Hepatocyte (in vitro differentiated cells): Measurements from ENCODE around the gene SPATA6L. TPM values are rescaled to one million over a fixed set of nuclear protein-coding genes. Genes with fewer than 3 reads are reported as not detected.
A peak's percentile ranks its signal among the peaks of the same experiment; 100 is the strongest.

Experiments used
- DNase-seq: peaks from one replicate; pipeline ENCODE4 v3.0.0-alpha.2; 2016; ENCODE audit warnings: low spot score
- H2AFZ ChIP-seq: fragments of 200-600 bp; sonication (generic); 2 replicates; pipeline ENCODE4 v1.6.0; 2016; ENCODE audit warnings: antibody characterized with exemption, mild to moderate bottlenecking
- H3K27ac ChIP-seq: fragments of 200-600 bp; sonication (generic); 2 replicates; pipeline ENCODE4 v1.5.1; 2016; ENCODE audit warnings: mild to moderate bottlenecking
- H3K27me3 ChIP-seq: fragments of 200-600 bp; sonication (generic); 2 replicates; pipeline ENCODE4 v1.6.1; 2016
- H3K36me3 ChIP-seq: fragments of 200-600 bp; sonication (generic); replicated peaks from 2 replicates; pipeline ENCODE4 v1.5.1; 2016; ENCODE audit warnings: low read depth; ENCODE audit not compliant: insufficient read depth
- H3K4me1 ChIP-seq: fragments of 200-600 bp; sonication (generic); 2 replicates; pipeline ENCODE4 v1.5.1; 2016; ENCODE audit warnings: mild to moderate bottlenecking, moderate library complexity; ENCODE audit not compliant: insufficient read depth
- H3K4me2 ChIP-seq: fragments of 200-600 bp; sonication (generic); 2 replicates; pipeline ENCODE4 v1.6.0; 2016
- H3K4me3 ChIP-seq: fragments of 200-600 bp; sonication (generic); 2 replicates; pipeline ENCODE4 v1.5.1; 2016; ENCODE audit warnings: mild to moderate bottlenecking
- H3K79me2 ChIP-seq: fragments of 200-600 bp; sonication (generic); 2 replicates; pipeline ENCODE4 v1.6.0; 2017; ENCODE audit warnings: mild to moderate bottlenecking
- H3K9me2 ChIP-seq: fragments of 200-600 bp; sonication (generic); replicated peaks from 2 replicates; pipeline ENCODE4 v1.6.0; 2017; ENCODE audit warnings: mild to moderate bottlenecking; ENCODE audit not compliant: insufficient read depth
- H3K9me3 ChIP-seq: fragments of 200-600 bp; sonication (generic); 2 replicates; pipeline ENCODE4 v1.5.1; 2016; ENCODE audit warnings: low read depth, mild to moderate bottlenecking
- H4K20me1 ChIP-seq: fragments of 200-600 bp; sonication (generic); 2 replicates; pipeline ENCODE4 v1.6.0; 2016; ENCODE audit warnings: mild to moderate bottlenecking; ENCODE audit not compliant: insufficient read depth, poor library complexity, severe bottlenecking
- CTCF ChIP-seq: fragments of 200-600 bp; sonication (generic); IDR thresholded peaks from 2 replicates; pipeline ENCODE4 v1.5.1; 2016; ENCODE audit warnings: antibody characterized with exemption, mild to moderate bottlenecking; ENCODE audit not compliant: poor library complexity
- EZH2 ChIP-seq: fragments of 200-600 bp; sonication (generic); IDR thresholded peaks from 2 replicates; pipeline ENCODE4 v1.6.1; 2016; ENCODE audit warnings: antibody characterized with exemption, mild to moderate bottlenecking, borderline replicate concordance
- EZH2phosphoT487 ChIP-seq: fragments of 200-600 bp; sonication (generic); IDR thresholded peaks from one replicate; pipeline ENCODE4 v1.6.1; 2018; ENCODE audit warnings: antibody characterized with exemption, mild to moderate bottlenecking, low read depth, moderate library complexity; ENCODE audit not compliant: unreplicated experiment, severe bottlenecking
- WGBS: methylation state at CpG from one replicate; pipeline ENCODE4 v1.1.6; 2016; ENCODE audit warnings: low lambda C conversion rate; ENCODE audit errors: missing lambda C conversion rate; 5-methylcytosine and 5-hydroxymethylcytosine counted together
- polyA plus RNA-seq: library from polyadenylated mRNA; unstranded; fragments of >200 nt; fragmentation: Nextera tagmentation; extraction: Ambion mirVana; gene quantifications from 2 replicates; pipeline ENCODE4 v1.2.1, GENCODE V29; 2016
- total RNA-seq: library from RNA; depleted of rRNA; stranded (reverse); fragments of >200 nt; gene quantifications from 2 replicates; pipeline ENCODE4 v1.2.3, GENCODE V29; 2014

Gene SPATA6L
- total and polyA plus RNA-seq, 2 experiments from 2014 or later, result 2.0 to 2.5 TPM

GRCh38 chr9:4654538-4654937, 11.7 kb downstream of the SPATA6L start:
- Histone ChIP-seq H3K79me2 (no peaks in the 10 kb centered on the region), H2AFZ (no peak overlapping the region), H3K4me3 (no peak overlapping the region), H3K36me3 (no peaks in the 10 kb centered on the region), H3K4me2 (no peak overlapping the region), H3K27me3 (no peaks in the 10 kb centered on the region), H4K20me1 (no peaks in the 10 kb centered on the region), H3K9me3 (no peaks in the 10 kb centered on the region), H3K27ac (no peak overlapping the region), H3K9me2 (no peaks in the 10 kb centered on the region), H3K4me1 (peaks cover 8% of the 10 kb centered on the region)
- DNase-seq, result no peak
- no peak for TF ChIP-seq EZH2phosphoT487
- 95% methylated on average over 10 of the region's 10 CpGs for WGBS

- no peaks in the 10 kb centered on the region for H3K9me3 ChIP-seq
- H3K79me2 ChIP-seq, result no peaks in the 10 kb centered on the region
- H3K4me2 ChIP-seq, result no peak overlapping the region
- H3K4me3 ChIP-seq, result no peak overlapping the region
- DNase-seq, result no peak
- H4K20me1 ChIP-seq, result no peaks in the 10 kb centered on the region
- no peak for TF ChIP-seq EZH2
- TF ChIP-seq EZH2phosphoT487, result no peak
- no peak for TF ChIP-seq CTCF
- H3K4me1 ChIP-seq, result peaks cover 8% of the 10 kb centered on the region
- H2AFZ ChIP-seq, result no peak overlapping the region
- H3K36me3 ChIP-seq, result no peaks in the 10 kb centered on the region
- 88% methylated on average over 9 of the region's 9 CpGs for WGBS
- H3K9me2 ChIP-seq, result no peaks in the 10 kb centered on the region
- H3K27ac ChIP-seq, result no peak overlapping the region
- no peaks in the 10 kb centered on the region for H3K27me3 ChIP-seq
Measured at GRCh38 chr9:4654084-4654483, 12.2 kb downstream of the SPATA6L start.

GRCh38 chr9:4642351-4642750, 23.9 kb downstream of the SPATA6L start:
- H3K36me3 ChIP-seq, result no peaks in the 10 kb centered on the region
- DNase-seq, result no peak
- H3K27ac ChIP-seq, result no peak overlapping the region
- WGBS, result 96% methylated on average over 2 of the region's 2 CpGs
- H3K4me3 ChIP-seq, result no peak overlapping the region
- H3K79me2 ChIP-seq, result no peaks in the 10 kb centered on the region
- no peaks in the 10 kb centered on the region for H3K4me1 ChIP-seq
- H3K9me3 ChIP-seq, result no peaks in the 10 kb centered on the region
- no peak overlapping the region for H2AFZ ChIP-seq
- TF ChIP-seq CTCF, result no peak
- no peak for TF ChIP-seq EZH2phosphoT487
- no peak for TF ChIP-seq EZH2
- H4K20me1 ChIP-seq, result no peaks in the 10 kb centered on the region
- no peak overlapping the region for H3K4me2 ChIP-seq
- H3K9me2 ChIP-seq, result no peaks in the 10 kb centered on the region
- no peaks in the 10 kb centered on the region for H3K27me3 ChIP-seq

- Histone ChIP-seq H3K4me1 (no peaks in the 10 kb centered on the region), H3K9me3 (no peaks in the 10 kb centered on the region), H3K4me3 (no peak overlapping the region), H3K27me3 (no peaks in the 10 kb centered on the region), H3K27ac (no peak overlapping the region), H2AFZ (no peak overlapping the region), H3K79me2 (no peaks in the 10 kb centered on the region), H3K4me2 (no peak overlapping the region), H3K36me3 (no peaks in the 10 kb centered on the region), H4K20me1 (no peaks in the 10 kb centered on the region), H3K9me2 (no peaks in the 10 kb centered on the region)
- 41% methylated on average over 2 of the region's 2 CpGs for WGBS
- DNase-seq, result peak; percentile 37
- TF ChIP-seq EZH2phosphoT487 (no peak), EZH2 (no peak), CTCF (peak; percentile 60)
Measured at GRCh38 chr9:4640027-4640426, 26.3 kb downstream of the SPATA6L start.
